NCI-H446 (cell line): ENCODE data around the gene BACH2.

Experiments
- DNase-seq, 2 experiments: peaks; one replicate each; lab custom pipeline; 2025; lab: John Stamatoyannopoulos, UW

Gene BACH2

GRCh38 chr6:89966913-89967312, 329.7 kb downstream of the BACH2 start:
- no peak for DNase-seq

GRCh38 chr6:89966228-89966544, 330.5 kb downstream of the BACH2 start:
- DNase-seq: peak in 1 of 2 experiments; percentile 60

DNA sequence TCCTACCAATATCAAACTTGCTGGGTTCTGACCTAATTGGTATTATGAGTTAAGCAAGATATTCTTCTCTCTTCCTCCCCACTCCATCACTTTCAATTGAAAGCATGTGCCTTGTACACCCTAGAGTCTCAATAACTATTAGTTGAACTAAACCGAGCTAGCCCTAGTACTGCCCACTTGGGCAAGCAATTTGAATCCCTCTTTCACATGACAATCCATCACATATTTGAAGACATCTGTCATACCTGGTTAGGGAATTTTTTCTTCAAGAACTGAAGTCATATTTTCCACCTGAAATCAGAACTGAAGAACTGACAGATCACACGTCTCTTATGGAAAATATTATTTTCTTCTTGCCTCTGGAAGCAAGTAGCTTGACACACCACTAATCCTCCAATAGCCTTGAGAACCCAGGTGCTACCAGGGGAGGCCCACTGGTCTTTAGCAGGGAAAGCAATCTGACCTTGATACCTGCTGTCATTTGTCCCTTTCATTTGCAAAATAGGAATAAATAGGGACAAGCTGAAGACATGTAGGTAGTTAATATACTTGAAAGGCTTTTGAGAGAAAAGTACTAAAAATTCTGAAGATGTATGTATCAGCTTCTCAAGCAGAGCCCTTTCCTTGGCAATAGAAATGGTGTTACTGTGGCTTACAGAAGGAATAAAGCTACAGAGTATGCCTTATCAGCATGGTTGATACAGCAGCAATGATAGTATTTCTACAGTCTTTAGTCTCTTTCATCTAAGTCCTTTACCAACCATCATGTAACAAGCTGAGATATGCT, 331.0 kb downstream of the BACH2 start:
- DNase-seq: no peak

DNA sequence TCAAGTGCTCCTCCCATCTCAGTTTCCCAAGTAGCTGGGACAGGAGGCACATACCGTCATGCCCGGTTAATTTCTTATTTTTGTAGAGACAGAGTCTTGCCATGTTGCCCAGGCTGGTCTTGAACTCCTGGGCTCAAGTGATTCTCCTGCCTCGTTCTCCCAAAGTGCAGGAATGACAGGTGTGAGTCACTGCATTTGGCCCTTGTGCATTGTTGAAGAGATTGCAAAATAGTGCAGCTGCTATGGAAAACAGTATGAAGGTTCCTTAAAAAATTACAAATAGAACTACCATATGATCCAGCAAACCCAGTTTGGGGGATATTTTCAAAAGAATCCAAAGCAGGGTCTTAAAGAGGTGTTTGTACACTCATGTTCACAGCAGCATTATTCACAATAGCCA, 333.3 kb downstream of the BACH2 start:
- no peak for DNase-seq

GRCh38 chr6:89961481-89961880, 335.2 kb downstream of the BACH2 start:
- no peak for DNase-seq

DNA sequence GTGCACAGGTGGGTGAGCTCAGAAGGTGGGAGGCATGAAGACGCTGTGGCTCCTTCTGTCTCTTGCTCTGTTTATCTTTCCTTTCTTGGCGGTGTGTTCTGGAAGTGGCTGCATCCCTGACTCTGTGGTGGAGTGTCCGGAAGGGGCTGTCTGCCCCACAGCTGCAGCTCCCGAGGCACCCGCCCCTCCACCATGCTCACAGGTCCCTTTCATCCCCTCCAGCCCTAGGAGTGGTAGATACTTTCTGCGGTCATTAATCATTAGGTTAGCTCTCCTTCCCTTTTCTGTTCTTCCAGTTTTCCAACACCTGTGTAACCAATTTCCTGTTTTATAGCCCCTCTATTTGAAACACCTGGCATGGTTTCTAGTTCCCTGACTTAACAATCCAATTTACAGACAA, 336.8 kb downstream of the BACH2 start:
- DNase-seq: no peak

DNA sequence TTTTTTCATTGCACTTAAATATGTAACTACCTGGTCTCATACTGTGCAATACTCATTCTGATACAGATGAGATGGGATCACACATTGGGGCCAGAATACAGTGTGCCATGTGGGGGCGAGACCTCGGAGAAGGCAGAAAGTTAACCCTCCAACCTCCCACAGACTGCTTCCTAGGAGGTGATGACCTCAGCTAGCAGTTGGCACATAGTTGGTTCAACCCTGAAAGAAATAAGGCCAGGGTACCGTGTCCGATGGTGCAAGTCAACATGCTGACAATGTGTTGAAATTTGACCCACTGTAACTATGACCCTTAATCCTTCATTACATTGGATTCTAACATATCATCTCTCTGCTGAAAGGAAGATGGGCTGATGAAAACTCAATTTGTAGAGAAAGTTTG, 340.5 kb downstream of the BACH2 start:
- DNase-seq: no peak

- DNase-seq: no peak
Measured at GRCh38 chr6:89955364-89955763, 341.3 kb downstream of the BACH2 start.

- DNase-seq: no peak
Measured at GRCh38 chr6:89954721-89955148, 341.9 kb downstream of the BACH2 start.

DNA sequence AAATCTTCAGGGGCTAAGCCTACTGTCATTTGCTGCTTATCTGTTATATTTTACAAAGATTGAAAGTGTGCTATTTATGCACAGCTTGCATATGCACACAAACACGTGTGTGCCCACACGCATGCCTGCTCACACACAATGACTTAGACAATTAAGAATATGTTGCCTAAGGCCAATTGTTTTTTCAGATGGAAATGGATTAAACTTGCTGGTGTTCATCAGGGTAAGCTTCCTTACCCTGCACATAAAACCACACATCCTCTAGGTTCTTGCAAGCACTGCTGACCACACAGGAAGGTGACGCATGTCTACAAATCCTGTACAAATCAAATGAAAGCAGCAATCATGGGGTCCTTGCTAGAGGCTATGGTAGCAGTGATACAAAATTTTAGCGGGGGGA, 344.0 kb downstream of the BACH2 start:
- no peak for DNase-seq

DNA sequence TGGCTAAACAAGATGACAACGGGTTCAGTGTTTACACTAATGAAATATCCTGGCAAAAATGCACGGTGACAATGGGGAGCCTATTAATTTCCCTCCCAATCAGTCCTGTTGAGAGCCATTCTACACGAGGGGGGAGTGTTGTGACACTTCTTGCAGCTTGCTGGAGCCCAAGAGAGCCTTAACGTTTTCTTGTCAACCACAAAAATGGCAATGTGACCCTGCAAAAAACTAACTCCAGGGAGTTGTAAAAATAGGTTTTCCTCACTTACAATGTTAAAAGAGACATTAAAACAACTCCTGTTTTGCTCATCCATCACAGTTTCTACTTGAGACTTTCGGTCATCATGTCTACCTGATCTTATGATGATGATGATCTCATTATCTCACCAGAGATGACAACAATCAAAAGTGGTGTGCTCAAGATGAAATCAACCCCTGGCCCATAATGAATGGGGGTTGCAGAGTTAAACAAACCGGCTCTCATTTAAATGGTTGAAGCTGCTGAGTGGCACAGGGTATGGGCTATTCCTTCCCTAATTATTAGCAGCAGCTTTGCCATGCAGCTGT, 344.5 kb downstream of the BACH2 start:
- DNase-seq: no peak

DNA sequence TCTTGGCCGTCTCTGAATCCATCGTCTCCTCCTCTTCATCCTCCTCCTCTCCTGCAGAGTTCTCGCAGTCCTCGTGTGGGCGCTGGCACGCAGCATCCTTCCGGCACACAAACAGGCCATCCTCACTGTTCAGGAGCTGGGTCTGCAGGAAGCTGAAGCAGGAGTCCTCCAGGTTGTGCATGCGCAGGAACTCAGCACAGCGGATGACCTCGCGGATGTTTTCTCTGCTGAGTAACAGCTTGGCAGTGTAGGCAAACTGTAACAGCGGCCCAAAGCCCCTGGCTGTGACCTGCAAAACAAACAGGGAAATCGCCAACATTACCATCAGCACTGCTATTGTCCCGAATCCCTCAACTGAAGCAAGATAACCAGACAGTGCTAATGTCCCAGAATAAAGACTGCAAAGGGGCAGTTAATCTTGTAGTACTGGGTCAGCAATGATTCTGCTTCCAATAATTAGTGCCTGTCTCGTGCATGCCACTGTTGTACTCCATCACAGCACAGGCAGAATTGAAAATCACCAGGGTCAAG, 345.0 kb downstream of the BACH2 start:
- no peak for DNase-seq

- no peak for DNase-seq
Measured at GRCh38 chr6:89950879-89951391, 345.7 kb downstream of the BACH2 start.

DNA sequence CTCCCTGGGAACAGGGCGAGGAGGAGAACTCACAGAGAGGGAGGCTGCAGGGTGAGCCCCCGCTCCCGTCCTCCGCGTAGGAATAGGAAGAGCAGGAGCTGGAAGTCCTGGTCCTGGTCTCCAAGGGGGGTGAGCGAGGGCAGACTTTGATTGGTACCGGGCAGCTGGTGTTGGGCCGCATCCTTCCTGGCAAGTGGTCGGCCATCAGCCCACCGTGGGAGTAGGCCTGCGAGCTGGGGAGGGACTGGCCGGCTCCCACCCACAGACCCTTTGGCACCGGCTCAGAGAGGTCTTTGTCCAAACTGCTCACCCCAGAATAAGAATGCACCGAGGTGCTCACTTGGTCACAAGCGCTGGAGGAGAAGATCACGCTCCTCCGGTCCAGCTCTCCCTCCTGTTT, 346.2 kb downstream of the BACH2 start:
- no peak for DNase-seq

GRCh38 chr6:89948876-89949275, 347.8 kb downstream of the BACH2 start:
- DNase-seq: no peak

- DNase-seq: peak in 1 of 2 experiments; percentile 9
Measured at GRCh38 chr6:89944826-89945407, 351.7 kb downstream of the BACH2 start.

DNA sequence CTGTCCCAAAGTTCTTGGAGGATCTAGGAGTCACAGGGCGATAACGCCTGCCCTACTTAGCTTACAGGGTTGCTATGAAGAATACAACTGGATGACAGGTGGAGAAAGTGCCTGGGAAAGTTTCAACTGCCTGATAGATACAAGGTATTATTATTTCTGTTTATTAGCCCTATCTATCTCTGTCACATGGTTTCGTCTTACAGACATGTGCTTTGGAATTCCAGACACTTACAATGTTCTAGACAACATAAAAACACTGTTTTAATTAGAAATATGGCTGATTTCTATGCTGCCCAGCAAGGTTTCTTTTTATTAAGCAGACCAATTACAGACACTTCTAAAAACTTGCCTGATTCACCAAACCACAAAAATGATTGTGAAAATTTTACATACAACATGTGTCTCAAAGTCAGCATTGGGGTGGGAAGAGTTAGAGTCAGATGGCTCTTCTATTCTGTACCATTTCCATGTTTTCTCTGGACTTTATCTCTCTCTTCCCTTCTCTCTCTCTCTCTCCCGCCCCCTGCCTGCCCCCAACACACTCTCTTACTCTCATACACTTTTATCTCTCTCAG, 352.4 kb downstream of the BACH2 start:
- DNase-seq: no peak

DNA sequence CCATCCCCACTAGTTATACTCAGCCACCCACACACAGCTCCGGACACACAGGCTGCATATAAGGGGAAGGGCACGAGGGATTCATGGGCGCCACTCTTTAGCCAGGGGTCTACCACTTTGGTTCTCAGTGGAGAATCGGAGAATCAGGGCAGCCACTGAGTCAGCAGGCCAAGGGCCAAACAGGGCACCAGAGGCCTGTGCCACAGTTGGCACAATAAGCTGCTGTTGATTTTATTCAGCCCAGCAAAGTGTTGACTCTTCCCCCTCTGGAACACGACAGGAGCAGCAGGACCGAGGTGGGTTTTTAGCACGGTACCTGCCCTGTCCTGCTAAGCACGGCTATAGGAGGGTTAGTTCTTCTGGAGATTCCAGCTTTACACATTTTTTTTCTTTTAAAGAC, 354.0 kb downstream of the BACH2 start:
- no peak for DNase-seq

GRCh38 chr6:89941763-89942497, 354.7 kb downstream of the BACH2 start:
- no peak for DNase-seq

GRCh38 chr6:89941031-89941762, 355.4 kb downstream of the BACH2 start:
- DNase-seq: no peak
